Measurements from ENCODE around the gene MEF2C.

GRCh38 chr5:88826646-88827585, 56.1 kb downstream of the MEF2C start:
- TF ChIP-seq CTCF (IDR thresholded peaks at IDR 0.05) (no peak), POLR2A (IDR thresholded peaks at IDR 0.05) (no peak), EP300 (IDR thresholded peaks at IDR 0.05) (no peak)

All from stomach (tissue), 4 donors.